ENCODE results near the gene RND1. TPM values are rescaled to one million over a fixed set of nuclear protein-coding genes. Genes with fewer than 3 reads are reported as not detected.

Gene RND1
- total RNA-seq, 4 donors from 2014 or later, result 1.8 TPM; not detected in 3

DNA sequence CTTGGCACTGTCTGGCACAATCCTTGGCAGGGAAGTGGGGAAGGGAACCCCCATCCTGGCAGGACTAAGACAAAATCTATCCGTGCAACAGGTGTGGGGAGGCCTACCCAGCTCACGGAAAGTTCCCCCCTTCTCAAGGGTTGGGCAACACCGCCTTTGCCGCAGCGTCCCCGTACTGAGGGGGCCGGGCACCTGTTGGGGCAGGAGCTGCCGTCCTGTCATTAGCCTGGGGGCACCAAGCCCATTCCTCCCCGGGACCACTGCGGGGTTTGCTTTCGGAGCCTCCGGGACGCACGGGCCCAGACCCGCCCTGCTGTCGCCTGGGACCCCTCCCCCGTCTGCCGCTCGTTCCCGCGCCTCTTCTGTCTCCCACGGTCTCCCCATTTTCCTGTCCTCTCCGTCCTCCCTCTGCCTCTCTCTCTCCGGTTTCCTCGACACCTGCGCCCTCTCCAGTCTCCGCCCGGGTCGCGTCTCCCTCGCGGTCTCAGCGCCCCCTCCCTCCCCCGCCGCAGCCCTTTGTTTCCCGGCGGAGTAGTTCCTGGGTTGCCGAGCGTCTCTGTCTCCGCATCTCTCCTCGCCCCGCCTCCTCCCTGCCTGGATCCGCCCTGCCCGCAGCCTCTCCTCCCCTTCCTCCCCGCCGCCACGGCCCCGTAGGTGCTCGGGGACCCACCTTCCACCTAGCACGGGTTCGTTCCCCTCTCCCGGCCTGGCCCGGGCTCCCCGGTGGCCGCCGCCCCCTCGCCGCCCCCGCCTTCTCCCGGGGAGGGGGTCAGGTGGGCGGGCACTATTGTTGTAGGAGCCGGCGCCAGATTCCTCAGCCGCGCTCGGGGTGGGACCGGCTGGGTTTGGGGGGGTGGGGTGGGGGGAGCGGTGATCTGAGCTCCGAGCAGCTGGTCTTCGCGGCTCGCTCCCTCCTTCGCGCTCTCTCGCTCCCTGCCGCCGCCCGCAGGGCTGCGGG, 47.5 kb downstream of the RND1 start, which contains the start of gene CACNB3:
TSS of gene CACNB3 (plus strand) at position 624 of the 958 bp plus-strand sequence. CDS start 434 bp downstream, outside the sequence.
- Histone ChIP-seq H3K9me3 (no peaks in the 10 kb centered on the region), H3K4me1 (peaks cover 0 to 60% (median 15%) of the 10 kb centered on the region in 4 donors), H3K27me3 (no peaks in the 10 kb centered on the region), H3K27ac (peak within 1 kb of the TSS in 3 of 4 donors; percentile 48 to 78 (median 62)), H3K4me3 (peak within 1 kb of the TSS; percentile 62 to 83 (median 72)), H3K36me3 (no peaks in the 10 kb centered on the region)
- DNase-seq (ENCODE audit: low spot score in 2 of 2), result peak; percentile 67 to 68
- TF ChIP-seq CTCF (IDR thresholded peaks at IDR 0.05), result no peak
- no peak for TF ChIP-seq POLR2A (IDR thresholded peaks at IDR 0.05)
- TF ChIP-seq EP300 (IDR thresholded peaks at IDR 0.05), result no peak
- WGBS, 2 donors, result 3% methylated on average over 60 to 69 of the region's 79 CpGs

GRCh38 chr12:48816143-48816854, 49.4 kb downstream of the RND1 start:
- no peaks in the 10 kb centered on the region for H3K27me3 ChIP-seq
- no peak for TF ChIP-seq POLR2A (IDR thresholded peaks at IDR 0.05)
- TF ChIP-seq CTCF (IDR thresholded peaks at IDR 0.05), result no peak
- TF ChIP-seq EP300 (IDR thresholded peaks at IDR 0.05), result no peak
- H3K4me1 ChIP-seq, result peaks cover 0 to 77% (median 18%) of the 10 kb centered on the region in 4 donors
- 87 to 91% methylated on average over 3 of the region's 3 CpGs for WGBS, 2 donors
- H3K4me3 ChIP-seq, result peak overlapping the region in 2 of 4 donors; percentile 71 to 88
- H3K9me3 ChIP-seq, result no peaks in the 10 kb centered on the region
- H3K36me3 ChIP-seq, result no peaks in the 10 kb centered on the region
- no peak for DNase-seq (ENCODE audit: low spot score in 2 of 2)
- peak overlapping the region in 2 of 4 donors; percentile 90 to 93 for H3K27ac ChIP-seq

DNA sequence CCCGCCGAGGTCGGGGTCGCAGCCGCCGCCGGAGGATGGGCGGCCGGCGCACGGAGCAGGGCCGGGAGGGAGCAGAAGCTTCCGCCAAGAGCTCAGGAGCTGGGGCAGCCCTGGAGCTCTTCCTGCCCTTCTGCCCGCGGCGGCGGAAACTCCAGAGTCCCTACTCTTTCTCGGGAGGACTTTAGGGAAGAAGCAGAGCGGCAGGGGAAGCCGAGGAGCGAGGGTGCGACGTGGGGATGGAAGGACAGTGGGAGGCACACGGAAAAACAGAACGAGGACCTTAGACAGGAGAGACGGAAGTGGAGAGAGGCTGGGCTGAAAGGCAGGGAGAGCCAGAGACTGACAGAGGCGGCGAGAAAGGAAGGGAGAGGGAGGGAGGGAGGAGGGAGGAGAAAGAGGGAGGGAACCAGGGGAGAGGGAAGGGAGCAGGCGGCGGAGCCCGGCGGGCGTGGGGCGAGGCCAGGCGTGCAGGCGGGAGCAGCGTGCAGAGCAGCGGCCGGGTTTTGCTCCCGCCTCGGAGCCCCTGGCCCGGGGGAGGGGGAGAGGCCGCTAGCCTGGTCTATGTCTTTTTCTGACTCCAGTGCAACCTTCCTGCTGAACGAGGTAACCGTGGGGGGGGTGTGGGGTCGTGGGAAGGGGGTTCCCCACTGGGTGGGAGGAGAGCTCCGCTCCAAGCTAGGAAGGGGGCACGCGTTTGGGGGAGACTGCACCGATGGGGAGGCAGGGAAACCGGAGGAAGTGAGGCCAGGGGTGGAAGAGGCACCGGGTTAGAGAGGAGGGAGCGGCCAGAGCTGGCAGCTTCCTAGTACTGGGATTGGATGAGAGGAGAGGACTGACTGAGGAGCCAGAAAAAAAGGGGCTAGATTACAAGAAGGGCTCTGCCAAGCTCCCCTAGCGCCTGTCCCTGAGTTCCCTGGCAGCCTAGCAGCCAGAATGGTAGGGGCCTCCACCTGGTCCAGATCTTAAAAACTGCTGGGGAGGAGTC, 50.3 kb downstream of the RND1 start:
- Histone ChIP-seq H3K27ac (peak overlapping the region; percentile 86 to 93 (median 89)), H3K27me3 (no peaks in the 10 kb centered on the region), H3K36me3 (no peaks in the 10 kb centered on the region), H3K9me3 (no peaks in the 10 kb centered on the region), H3K4me3 (peak overlapping the region; percentile 71 to 91 (median 82)), H3K4me1 (peaks cover 0 to 86% (median 18%) of the 10 kb centered on the region in 4 donors)
- peak; percentile 56 to 76 for DNase-seq (ENCODE audit: low spot score in 2 of 2)
- no peak for TF ChIP-seq CTCF (IDR thresholded peaks at IDR 0.05)
- peak; percentile 52 to 64 for TF ChIP-seq POLR2A (IDR thresholded peaks at IDR 0.05)
- TF ChIP-seq EP300 (IDR thresholded peaks at IDR 0.05), result peak in 1 of 2 donors; percentile 85
- WGBS, 2 donors, result 1% methylated on average over 44 to 53 of the region's 54 CpGs

- TF ChIP-seq EP300 (IDR thresholded peaks at IDR 0.05) (no peak), POLR2A (IDR thresholded peaks at IDR 0.05) (peak; percentile 23 to 32), CTCF (IDR thresholded peaks at IDR 0.05) (peak; percentile 99 to 100 (median 100))
- peak overlapping the region; percentile 86 to 93 (median 89) for H3K27ac ChIP-seq
- H3K4me1 ChIP-seq, result peaks cover 0 to 80% (median 18%) of the 10 kb centered on the region in 4 donors
- peak; percentile 86 to 88 for DNase-seq (ENCODE audit: low spot score in 2 of 2)
- 0% methylated on average over 27 to 51 of the region's 70 CpGs for WGBS, 2 donors
- peak overlapping the region; percentile 71 to 91 (median 82) for H3K4me3 ChIP-seq
- H3K27me3 ChIP-seq, result no peaks in the 10 kb centered on the region
- H3K9me3 ChIP-seq, result no peaks in the 10 kb centered on the region
- H3K36me3 ChIP-seq, result no peaks in the 10 kb centered on the region
These were observed 51.2 kb downstream of the RND1 start for GRCh38 chr12:48814262-48815125.

Measured in tibial nerve (tissue), 4 donors.